ENCODE data around the gene ROPN1L.
"Not testable (repeated sequence)": the region's sequence is repeated elsewhere in the genome, so short reads cannot be mapped to it uniquely, and the experiment has no call there.

The ROPN1L gene

DNA sequence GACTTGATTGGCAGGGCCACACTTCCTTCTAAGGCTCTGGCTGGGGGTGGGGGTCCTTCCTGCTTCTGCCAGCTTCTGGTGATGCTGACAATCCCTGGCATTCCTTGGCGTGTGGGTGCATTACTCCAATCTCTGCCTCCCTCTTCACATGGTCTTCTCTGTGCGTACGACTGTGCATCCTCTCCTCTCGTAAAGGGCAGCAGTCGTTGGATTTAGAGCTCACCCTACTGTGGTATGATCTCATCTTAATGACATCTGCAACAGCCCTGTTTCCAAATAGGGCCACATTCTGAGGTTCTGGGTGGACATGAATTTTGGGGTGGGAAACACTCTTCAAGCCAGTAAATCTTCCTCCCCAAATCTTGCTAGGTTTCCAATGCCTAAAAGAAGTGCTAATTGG lies 36.8 kb downstream of the ROPN1L start:
- no peak for DNase-seq (ENCODE audit: low read depth)

DNA sequence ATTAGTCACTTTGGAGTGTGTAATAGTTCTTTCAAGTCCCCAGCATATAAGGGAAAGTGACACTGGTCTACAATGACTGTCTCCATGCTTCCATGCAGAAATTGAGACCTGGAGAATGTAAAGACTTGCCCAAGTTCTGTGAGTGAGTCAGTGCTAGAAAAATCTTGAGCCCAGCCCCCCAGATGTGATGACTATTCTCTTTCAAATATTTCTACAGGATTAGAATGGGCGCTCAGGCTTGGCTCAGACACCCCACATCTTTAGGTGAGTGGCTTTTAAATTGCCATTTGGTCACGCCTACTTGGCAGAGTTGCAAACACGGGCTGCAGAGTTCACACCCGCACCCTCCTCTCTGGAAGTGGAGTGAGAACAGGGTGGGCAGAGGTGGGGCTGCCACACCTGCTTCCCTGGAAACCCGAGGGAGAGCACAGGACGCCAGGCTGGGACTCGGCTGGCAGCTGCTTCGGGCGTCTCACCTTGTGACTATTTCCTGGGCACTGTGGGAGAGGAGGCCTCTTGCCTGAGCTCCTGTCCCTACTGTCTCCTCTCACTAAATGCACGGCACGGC lies 37.6 kb downstream of the ROPN1L start:
- peak; percentile 47 for DNase-seq (ENCODE audit: low read depth)

DNA sequence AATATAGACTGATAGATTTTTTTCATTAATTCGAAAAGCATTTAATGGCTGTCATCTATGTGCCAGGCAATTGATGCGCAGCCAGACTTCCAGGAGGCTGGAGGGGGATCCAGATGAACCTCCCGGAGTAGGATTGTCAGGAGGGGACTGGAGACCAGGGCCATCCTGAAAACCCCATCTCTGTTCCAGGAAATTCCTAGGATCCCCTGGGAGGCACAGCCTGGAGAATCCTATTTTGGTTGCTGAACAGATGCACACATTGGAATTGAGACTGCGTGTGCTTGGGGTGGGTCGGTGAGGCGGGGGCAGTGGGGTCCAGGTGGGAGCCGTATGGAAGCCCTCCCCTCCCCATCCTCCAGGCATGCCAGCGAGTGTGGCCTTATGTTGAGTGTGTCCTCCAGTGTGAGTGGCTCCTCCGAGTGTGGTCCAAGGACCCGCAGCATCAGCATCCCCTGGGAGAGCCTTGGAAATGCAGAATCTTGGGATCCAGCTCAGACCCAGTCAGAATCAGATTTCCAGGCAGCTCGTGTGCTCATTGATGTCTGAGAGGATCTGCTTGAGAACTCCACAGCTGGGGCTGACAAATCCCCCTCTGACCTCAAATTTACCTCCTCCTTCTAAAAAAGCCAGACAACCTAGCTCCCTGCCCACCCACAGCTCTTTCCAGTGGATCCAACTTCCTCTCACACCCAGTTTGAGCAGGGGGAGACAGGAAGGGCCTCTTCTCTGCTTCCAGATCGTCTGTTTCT lies 38.7 kb downstream of the ROPN1L start:
- DNase-seq (ENCODE audit: low read depth) = no peak

DNA sequence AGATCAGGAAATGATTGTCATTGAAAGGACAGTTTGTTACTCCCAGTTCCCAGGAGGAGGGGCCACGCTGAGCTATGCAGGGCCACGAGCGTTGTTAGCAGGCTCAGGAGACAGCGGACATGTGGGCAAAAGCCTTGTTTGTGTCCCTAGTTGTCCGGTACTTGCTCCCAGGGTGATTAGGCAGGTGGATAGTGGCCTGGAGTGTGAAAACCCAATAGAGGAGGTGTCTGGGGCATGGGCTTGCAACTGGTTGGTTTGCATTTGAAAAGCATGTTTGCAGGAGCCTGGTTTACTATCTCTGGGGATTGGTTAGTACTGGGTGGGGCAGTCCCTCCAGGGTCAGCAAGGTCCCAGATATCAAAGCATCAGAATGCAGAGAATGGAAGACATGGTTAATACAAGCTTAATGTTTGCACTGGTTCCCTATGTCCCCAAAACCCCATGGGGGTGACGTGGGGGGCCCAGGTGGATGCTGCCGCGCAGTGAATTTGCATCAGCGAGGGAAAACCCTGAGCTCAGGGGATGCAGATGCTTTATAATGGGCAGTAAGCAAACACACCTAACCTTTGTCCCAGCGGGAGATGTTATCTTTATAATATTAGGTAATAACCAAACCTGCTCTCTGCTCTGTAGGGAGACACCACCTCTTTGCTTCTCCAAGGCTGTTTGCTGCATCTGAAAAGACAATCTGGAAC lies 39.7 kb downstream of the ROPN1L start:
- DNase-seq (ENCODE audit: low read depth) = no peak

DNA sequence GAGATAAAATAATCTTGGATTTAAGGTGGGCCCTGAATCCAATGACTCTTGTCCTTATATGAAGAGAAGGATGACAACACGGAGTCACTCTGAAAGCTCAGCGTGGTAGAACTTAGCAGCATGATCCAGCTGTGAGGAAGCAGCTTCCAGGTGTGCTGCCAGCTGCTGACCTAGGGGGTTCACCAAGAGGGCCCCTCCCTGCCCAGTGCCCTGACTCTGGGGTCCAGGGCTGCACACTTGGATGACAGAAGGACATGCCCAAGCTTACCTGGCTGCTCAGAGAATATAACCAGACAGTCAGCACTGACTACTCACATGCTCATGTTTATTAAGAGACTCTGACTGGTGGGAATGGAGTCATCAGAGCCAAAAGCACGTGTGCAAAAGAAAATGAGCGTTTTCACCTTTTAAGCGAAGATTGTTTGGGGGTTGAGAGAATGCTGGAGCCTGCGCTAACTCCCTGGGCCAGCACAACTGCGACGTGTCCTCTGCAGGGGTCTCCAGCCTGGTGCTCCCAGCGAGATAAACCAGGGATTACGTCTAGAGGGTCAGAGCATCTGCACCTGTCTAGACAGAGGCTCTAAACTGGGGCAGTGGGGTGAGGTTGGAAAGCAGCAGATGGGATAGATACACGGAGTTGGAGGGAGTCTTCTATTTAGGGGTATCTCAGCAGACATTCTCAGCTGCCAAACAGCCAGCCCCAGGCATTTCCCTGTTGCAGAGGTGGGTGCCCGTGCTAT lies 41.3 kb downstream of the ROPN1L start:
- no peak for DNase-seq (ENCODE audit: low read depth)

DNA sequence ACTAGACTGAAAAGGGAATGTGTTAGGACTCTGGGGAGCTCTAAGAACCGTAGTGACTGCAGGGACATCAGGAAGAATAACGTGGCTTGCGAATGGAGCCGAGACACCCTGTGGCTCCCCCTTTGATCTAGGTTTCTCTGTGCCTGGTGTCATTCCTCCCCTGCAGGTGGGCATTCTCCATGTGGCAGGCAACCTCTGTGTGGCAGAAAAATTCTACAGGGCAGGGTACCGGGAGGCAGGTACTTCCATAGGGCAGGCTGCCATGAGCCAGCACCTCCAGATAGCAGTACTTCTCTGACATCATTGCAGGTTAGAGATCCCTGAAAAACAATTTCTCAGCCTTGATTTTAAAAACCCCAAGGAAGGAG lies 43.1 kb downstream of the ROPN1L start:
- DNase-seq (ENCODE audit: low read depth) = no peak

DNA sequence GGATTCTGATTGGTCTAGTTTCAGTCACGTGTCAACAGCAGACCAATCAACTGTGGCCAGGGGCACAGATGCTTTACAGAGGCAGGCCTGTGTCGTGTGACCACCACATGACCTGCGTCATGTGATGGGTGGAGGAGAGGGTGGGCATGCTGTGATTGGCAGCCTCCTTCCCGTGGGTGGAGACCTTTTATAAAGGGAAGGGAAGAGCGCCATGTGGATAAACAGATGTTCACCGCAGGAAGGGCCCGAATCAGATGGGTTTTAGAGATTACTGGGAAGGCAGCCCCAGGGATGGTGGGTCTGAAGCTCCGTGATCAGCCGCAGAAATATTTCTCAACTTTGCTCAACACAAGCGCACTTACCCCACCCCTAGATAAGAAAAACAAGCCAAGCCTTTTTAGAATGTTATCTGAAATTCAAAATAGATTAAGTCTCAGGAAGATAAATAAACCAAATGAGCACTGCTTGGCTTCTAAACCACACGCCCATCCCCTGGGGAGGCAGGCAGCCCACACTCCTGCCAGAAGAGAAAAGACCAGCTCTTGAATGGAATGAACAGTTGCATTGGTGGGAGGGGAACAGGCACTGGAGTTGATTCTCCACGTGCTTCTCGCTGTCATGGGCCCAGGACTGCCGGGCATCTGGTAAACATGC lies 43.6 kb downstream of the ROPN1L start:
- DNase-seq (ENCODE audit: low read depth) = no peak

DNA sequence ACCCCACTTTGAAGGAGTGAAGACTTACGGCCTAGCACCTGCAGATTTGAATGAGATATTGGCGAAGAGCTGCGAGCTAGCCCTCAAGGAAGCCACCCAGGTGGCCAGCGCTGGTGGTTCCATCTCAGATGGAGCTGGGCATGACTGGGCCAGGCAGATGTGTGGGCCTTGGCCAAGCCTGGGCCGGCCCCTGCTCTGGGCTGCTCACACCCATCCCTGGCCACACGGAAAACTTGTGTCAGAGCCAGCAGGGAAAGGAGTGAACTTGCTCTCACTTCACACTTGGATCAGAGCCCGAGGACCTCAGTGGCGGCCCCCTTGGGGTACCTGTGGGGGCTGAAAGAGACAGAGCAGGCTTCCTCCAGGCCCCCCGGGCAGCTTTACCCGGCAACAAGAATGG lies 44.2 kb downstream of the ROPN1L start:
- DNase-seq (ENCODE audit: low read depth) = no peak

DNA sequence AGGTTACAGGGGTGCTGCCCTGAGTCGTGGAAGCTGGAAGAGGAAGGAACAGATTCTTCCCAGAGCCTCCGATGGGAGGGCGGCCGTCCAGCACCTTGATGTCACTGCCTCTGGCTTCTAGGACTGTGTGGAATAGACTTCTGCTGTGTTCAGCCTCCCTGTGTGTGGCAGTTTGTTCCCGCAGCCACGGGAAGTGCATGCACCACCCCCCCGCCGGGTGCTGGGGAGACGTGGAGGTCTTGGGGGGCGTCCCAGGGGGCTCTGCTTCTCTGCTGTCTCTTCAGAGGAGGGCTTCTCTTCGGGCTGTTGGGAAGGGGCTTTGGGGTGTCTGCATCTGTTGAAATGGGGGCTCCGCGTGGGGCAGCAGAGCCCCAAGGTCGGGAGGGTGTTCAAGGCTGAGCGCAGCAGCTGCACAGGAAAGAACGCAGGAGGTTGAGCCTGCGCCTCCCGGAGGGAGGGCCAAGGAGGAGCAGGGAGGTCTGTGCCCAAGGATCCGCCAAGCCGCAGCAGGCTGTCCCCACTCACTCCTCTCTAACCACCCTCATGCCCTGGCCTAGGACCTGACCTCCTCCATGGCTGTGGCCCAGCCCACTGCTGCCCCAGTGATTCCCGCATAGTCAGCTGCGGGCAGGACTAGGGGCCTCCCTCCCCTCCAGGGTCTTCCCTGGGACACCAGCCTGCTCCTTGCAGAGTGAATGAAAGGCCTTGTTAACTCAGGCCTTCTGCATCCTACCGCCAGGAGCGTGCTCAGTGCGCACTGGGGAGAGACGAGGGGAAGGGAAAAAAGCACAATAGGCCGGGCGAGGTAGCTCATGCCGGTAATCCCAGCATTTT lies 45.0 kb downstream of the ROPN1L start:
- DNase-seq (ENCODE audit: low read depth) = no peak

DNA sequence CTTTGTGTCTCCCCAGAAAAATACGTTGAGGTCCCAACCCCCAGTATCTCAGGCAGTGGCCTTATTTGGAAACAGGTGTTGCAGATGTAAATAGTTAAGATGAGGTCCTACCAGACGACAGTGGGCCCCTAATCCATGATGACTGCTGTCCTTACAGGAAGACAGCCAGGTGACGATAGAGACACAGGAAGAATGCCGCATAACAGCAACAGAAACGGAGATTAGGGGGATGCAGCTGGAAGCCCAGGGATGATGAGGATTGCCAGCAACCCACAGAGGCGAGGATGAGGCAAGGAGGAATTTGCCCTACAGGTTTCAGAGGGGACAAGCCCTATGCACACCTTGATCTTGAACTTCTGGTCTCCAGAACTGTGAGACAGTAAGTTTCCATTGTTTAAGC lies 46.5 kb downstream of the ROPN1L start:
- no peak for DNase-seq (ENCODE audit: low read depth)

DNA sequence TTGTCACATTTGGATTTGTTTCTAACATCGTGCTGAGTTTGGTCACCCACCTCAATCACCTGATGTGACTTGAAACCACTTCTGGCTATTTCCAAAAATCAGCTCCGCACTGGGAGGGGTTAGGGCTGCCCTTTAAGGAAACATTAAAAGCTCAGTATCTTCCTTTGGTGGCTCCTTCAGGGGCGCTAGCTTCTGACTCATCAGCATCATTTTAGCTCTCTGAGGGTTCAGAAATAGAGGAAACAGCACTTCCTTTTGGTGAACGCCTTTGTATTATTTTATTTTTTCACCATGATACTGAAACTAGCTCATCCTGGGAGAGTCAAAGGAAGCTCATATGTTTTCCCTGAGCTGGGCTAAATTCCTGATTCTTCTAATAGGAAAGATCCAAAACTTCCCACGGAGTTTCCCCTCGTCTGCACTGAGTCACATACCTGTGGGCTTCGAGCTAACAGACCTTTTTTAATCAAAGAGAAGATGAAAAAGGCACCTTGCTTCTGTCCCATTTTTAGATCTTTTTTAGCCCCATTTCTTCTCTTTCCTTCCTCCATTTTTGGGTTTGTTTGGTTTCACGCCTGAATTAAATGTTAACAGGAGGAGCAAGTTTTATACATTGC lies 48.2 kb downstream of the ROPN1L start:
- no peak for DNase-seq (ENCODE audit: low read depth)

DNA sequence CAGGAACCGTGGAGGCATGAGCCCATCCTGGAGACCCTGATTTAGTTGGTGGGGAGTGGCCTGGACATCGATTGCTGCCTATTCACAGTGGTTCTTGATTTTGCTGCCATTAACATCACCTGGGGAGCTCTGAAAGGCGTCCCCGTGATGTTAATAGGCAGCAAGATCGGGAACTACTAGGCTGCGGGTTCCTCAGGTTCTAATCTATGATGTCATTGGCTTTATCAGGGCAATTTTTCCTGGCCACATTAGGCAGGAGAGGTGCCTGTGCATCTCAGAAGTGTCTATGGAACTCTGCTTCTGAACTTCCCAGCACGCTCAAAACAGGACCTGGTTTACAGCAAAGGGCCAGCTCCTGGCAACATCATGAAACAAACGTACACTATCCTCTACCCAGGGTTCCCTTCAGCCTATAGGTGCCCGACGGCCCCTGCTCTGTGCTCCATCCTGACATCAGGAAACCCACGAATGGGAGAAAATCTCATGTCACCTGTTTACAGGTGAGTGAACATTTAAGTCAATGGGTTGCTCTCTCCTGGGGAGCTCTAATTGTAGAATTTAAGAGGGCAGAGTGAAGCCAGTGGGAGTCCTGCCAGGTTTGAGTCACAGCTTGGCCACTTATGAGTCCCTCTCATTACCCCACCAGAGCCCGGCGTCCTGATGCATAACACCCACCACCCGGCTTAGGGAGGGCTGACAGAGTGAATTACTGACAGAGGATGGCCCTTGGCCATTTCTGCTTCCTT lies 49.4 kb downstream of the ROPN1L start:
- DNase-seq (ENCODE audit: low read depth) = no peak

DNA sequence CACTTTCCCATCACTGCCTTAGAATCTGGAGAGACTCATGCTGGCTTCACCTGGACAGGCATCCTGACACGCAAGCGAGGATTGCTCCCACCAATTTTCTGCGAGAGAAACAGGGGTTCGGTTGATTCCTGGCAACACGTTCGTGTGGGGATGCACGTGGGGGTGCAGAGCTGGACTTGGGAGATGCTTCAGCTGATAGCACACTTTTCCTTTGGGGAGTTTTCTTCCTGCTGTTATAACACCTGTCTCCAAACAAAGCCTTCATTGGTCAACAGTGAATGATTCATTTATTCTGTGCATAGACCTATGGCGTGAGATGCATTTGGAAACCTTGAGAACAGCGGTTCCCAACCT lies 50.0 kb downstream of the ROPN1L start:
- no peak for DNase-seq (ENCODE audit: low read depth)

DNA sequence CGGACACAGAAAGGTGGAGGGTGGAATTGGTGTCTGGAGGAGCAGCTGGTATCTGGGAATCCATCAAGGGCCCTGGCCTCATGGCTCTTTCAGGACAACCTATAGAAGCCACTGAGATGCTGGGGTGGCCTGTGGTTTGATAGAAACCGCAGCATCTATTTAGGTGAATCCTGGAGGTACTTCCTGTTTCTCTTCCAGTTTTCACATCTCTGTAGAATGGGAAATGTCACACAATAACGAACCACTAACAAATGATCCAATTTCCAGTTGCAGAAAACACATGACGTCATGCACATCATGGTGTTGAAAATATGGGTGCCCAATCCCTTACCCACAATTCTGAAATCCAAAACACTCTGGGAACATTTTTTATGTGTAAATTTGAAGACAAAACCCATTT lies 52.2 kb downstream of the ROPN1L start:
- no peak for DNase-seq (ENCODE audit: low read depth)

DNA sequence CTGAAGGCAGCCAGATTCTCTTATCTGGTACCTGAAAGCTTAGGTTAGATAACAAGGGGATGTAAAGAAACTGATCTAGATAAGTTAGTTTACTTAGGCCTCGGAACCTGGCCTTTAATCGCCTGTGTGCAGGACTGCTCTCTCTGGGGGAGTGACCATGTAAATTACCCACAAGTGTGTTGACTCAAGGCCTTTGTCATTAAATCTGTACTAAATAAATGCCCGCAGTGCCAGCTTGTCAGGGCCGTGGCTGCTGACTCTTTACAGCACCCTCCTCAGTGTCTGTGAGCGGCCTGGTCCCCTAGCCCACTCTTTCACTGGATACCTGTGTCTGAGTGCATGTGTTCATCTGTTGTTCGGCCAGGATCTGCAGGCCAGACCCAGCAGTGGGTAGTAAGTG lies 52.8 kb downstream of the ROPN1L start:
- not testable (repeated sequence) for DNase-seq (ENCODE audit: low read depth)

DNA sequence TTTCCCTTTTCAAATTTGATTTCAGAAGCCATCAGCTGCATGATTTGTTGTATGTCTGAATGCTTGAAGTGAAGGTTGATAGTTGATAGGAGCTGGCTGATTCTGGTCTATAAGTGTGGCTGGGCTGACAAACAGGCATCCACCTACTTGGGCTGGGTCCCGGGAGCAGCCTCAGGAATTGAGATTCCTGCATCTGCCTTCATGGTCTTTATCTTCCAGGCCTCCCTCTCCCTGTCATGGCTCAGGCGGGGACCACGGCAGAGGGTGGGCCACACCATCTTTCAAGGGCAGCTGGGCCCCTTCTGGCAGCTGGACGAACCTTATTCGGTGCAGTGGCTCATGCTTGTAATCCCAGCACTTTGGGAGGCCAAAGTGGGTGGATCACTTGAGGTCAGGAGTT lies 55.9 kb downstream of the ROPN1L start:
- DNase-seq (ENCODE audit: low read depth) = no peak

DNA sequence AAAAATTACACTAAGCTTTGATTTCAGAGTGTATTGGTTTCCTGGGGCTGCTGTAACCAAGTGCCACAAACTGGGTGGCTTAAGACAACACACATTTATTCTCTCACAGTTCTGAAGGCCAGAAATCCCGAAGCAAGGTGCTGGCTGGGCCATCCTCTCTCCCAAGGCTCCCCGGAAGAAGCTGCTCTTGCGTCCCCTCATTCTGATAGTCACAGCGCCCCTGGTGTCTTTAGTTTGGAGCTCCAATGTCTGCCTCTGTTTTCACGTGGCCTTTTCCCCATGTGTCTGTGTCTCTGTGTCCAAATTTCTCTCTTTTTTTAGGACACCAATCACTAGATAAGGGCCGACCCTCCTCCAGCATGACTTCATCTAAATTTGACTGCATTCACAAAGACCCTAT lies 56.7 kb downstream of the ROPN1L start:
- no peak for DNase-seq (ENCODE audit: low read depth)

DNA sequence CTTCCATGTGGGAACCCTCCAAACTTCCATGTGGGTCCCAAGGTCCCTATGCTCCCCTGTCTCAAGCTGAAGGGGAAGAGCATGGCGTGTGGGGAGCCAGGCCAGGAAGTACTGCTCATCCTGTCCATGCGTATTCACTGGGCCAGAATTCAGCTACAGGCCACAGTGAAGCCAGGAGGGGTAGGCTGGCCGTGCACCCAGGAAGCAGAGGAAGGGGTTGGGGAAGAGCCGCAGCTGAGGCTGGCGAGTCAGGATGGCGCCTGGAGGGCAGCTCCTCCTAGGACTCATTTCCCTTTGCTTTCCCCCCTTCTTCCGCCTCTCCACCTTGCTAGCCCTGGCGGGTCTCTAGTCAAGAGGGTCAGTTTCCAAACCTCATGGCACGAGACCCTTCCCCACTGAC lies 57.4 kb downstream of the ROPN1L start:
- DNase-seq (ENCODE audit: low read depth) = no peak

DNA sequence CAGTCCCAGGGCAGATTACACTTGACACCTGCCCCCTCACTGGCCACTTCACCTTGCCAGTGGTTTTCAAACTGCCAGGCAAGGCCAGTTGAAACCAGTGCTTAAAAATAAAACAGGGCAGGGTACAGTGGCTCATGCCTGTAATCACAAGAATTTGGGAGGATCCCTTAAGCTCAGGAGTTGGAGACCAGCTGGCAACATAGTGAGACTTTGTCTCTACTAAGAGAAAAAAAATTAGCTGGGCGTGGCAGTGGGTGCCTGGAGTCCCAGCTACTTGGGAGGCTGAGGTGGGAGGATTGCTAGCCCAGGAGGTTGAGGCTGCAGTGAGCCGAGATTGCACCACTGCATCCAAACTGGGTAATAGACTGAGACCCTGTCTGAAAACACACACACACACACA lies 58.1 kb downstream of the ROPN1L start:
- DNase-seq (ENCODE audit: low read depth) = no peak

DNA sequence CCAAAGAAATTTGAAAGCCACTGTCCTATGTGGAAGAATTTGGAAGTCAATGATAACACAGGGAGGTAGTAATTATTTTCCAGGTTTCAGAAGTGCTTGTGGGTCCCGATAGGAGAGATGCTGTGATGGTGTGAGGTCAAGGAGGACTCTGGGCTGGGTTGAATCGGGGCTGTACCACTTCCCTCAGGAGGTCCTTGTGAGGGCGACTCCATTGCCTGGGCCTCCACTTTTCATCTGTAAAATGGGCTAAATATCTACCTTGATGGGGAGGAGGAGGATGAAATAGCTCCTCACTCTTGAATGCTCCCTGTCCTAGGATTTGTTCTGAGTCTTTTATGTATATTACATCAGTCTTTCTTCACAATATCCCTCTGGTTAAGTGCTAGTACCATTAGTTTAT lies 59.0 kb downstream of the ROPN1L start:
- no peak for DNase-seq (ENCODE audit: low read depth)
